ENCODE data around the gene DYTN. TPM values are rescaled to one million over a fixed set of nuclear protein-coding genes. Genes with fewer than 3 reads are reported as not detected.

Gene DYTN
- total RNA-seq, 1 experiment from 2014 or later: not detected

DNA sequence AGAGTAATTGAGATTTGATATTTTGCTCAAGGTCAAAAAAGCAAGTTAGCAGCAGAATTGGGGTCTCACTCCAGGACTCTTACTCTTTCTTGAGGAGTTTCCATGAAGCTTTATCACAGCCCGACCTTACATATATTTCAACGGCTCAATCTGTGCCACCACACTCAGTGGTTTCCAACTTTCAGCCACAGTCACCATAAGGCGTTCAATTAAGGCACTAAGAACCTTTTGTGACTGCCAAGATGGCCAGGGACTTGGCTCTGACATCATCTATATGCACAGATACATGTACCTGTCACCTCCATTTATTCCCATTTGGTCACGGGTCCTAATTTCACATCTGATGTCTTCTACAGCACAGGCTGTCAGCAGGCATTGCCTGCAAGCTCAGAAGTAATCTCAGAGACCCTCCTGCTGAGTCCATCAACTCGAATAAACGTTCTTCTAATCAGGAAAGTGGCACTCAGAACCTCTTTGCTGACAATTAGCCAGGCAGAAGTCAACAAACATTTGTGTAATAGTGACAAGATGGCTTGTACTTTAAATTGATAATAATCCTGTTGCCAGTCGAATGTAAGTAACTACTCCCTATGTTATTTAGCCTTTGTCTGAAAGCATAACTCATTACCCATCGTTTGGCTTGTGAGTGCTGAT, 16.1 kb downstream of the DYTN start:
- DNase-seq (ENCODE audit: low read depth): no peak

DNA sequence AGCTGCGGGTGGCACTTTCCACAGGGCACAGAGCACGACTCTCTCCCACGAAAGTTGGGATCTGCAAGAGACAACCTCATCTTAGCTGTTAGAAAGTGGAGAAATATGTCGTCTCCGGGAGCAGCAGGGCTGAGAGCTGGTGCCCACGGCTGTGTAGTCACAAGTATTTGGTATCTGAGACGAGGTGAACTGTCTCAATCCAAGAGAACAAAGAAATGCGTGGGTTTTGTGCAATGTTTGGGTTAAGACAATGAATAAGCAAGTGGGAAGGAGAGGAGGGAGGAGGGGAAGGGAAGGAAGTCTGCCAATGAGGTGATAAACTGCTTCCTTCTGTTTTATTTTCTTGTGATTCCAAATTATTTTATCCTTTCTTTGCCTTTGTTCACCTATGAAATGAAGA, 18.0 kb downstream of the DYTN start:
- DNase-seq (ENCODE audit: low read depth): no peak

DNA sequence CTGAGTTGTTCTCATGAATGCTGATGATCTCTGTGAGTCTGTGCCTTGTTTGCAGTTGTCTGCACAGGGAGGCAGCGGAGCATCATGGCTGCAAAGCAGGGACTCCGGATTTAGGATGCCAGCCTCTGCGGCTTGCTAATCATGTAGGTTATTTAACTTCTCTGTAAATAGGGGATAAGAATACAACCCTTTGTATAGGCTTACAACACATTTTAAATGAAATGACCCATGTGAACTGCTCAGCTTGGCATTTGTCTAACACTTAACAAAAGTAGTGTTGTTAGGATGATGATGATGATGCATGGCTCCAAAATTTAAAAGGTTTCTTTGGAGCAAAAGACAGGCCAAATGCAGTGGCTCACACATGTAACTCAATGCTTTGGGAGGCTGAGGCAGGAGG, 19.4 kb downstream of the DYTN start:
- no peak for DNase-seq (ENCODE audit: low read depth)

DNA sequence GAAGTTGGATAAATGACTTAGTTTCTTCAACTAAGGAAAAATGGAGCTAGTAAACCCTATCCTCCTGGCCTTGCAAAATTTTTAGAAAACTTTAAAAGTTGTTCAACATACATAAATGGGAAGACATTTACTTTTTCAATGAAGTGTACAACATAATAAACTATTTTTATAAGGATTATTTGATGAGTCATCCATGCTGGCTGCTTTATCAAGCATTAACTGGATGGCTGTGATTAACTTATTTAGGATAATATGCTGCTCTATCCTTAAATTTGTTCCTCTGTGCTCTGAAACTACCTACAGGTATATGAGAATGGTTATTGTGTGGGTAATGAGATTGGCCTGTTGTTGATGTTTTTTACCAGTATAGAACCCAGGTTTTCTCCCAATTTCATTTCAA, 21.3 kb downstream of the DYTN start:
- no peak for DNase-seq (ENCODE audit: low read depth)

DNA sequence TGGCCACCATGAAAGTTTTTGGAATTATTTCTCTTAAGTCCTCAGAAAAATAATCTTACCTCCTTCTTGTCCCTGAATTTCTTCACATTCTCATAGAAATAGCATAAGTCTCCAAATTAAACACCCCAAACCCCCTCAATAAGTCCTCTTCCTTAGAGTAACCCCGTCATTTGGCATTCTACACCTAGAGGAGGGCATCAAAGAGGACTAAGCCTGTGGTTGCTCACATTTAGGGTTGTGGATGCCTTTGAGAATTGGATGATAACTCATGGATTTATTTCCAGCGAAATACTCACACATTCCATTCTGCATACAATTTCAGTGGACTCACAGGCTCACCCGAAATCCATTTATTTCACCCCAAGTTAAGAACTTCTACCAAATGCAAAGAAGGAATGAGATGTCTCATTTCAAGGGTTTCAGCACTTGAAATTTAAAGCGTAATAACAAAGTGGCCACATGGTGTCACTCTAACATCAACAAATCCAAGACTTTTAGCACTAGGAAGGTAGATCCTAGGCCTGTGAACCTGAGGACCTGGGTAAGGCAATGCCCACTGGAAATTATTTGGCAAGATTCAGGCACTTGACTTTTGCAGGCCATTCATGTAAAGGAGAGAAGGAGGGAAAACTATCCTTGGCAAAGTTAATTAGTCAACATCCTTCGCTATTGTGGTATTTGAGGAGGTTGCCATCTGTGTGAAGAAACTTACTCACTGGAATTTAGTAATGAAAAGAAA, 24.6 kb downstream of the DYTN start:
- peak; percentile 51 for DNase-seq (ENCODE audit: low read depth)

DNA sequence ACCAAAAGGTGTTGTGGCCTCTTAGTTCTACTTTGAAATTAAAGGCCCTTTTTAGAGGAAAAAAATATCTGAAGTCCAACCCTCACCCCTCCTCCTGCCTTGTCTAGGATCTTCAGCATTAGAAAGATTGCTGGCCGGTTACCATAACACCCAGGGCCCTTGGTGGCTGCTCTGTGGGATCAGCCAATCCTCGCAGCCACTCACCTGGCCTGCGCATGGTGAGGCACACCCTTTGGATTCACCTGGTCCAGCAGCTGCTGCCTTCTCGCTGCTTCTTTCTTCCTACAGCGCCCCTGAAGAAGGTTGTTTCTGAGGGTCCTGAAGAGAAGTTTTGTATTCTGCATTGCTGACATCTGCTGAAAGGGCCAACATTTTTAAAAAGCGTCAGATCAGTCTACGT, 25.2 kb downstream of the DYTN start:
- no peak for DNase-seq (ENCODE audit: low read depth)

DNA sequence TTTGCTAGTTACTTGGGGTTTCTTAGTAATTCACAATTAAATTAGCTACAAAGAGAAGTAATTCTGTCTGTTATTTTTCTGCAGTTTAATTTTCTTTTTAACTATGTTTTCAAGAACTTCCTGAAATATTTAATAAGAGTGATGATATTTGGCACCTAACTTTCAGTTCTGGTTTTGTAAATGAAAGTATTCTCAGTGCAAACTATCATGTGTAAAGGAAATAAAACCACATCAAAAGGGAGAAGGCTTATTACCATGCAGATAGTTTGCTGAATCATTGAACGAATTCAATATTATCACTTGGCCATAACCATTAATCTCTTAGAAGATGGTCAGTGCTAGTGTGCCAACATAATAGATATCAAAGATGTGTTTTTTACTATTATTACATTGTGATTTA, 29.2 kb downstream of the DYTN start:
- no peak for DNase-seq (ENCODE audit: low read depth)

DNA sequence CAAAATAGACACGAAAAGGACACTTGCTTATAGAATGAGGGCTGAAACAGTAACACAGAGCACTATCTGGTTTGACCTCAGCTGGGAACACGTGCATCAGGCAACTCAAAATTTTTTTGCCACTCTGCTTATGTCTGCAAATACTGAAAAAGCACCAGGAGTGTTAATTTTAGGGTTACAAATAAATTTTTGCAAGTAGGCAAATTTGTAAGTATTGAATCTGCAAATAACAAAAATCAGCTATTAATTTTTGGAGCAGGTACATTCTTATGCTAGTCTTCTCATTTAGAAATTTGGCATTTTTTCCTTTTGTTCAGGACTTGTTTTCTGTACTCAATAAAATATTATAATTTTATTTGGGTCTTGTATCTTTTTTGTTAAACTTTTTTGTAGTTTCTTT, 29.7 kb downstream of the DYTN start:
- no peak for DNase-seq (ENCODE audit: low read depth)

DNA sequence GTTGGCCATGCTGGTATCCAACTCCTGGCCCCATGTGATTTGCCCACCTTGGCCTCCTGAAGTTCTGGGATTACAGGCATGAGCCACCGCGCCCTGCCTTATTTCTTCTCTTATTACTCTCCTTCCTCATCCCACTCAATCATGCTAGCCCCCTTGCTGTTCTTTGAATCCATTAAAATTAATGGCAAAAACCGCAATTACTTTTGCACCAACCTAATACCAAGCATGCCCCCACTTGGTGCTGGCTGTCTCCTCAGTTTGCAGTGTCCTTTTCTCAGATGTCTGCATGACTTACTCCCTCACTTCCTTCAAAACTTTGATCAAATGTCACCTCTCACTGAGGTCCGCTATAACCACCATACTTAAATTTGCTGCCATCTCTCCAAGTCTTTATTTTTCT, 34.6 kb downstream of the DYTN start:
- DNase-seq (ENCODE audit: low read depth): no peak

DNA sequence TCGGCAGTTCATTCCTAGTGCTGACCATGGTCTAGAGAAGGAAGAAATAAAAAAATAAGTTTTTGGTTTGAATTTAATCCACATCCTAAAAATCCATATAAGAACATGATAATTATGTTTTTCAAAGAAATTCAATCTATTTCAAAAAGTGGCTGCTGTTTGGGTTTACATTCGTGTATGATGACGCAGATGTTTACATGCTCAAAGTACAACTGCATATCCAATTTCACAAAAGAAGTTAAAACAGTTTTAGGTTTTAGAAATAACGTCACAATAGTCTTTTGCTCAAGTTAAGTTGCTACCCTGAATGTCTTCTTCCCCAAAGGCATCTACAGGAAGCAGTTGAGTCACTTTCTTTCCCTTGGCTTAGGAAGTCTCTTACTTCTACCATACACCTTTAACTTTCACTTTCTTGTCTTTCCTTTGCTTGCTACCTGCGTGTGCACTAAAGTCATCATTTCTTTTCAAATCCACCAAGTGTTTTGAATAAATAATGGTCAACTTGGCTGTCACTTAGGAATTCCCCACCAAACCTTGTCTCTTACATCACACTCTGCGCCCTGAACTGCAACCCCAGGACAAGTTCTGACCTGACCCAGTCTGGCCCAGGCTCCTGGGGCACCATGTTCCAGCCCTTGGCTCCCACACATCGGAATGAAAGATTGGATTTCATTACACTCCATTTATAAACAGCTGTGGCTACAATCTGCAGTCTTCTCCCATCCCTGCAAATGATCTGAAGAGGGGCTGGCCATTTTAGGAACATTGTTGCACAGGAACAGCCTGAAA, 47.5 kb downstream of the DYTN start:
- no peak for DNase-seq (ENCODE audit: low read depth)

DNA sequence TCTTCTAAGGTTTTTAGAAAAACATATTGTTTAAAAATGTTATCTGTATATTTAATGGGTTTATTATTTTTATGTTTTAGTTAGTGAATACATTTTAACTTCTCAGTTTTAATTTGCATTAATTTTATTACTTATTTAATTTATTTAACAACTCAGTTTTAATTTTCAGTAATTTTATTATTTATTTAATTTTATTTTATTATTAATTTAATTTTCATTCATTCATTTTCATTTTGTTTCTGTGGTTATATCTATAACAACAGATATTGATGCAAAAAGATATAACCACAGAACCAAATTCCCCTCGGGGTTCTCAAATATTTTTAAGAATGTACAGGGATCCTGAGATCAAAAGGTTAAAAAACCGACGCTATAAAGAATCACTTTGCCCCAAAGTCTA, 52.9 kb downstream of the DYTN start:
- no peak for DNase-seq (ENCODE audit: low read depth)

DNA sequence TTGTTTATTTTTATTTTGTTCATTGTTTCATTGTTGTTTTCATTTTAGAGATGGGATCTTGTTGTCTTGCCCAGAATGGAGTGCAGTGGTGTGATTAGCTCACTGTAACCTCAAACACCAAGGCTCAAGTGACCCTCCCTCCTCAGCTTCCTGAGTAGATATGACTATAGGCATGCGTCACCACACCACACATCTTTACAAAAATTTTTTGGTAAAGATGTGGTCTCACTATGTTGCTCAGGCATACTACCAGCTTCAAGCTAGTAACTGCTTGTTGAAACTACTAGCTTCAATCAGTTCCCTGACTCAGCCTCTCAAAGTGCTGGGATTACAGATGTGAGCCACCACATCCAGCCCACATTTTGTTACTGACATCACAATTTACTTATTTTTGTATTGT, 61.1 kb downstream of the DYTN start:
- DNase-seq (ENCODE audit: low read depth): no peak

DNA sequence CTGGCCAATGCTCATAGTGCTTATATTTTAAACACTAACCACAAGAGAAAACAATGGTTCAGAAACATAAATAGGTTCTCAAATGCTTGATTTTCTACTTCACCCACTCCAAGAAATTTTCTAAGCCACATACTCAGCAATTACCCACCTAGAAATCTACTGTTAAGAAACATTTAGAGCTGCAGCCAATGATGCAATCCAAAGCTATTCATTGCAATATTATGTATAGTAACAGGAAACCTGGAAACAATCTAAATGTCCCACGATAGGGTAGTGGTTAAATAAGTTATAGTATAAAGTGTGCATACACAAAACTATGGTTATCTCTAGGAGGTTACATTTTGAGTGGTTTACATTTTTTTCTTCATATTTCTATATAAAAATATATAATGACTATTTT, 70.2 kb downstream of the DYTN start:
- DNase-seq (ENCODE audit: low read depth): no peak

DNA sequence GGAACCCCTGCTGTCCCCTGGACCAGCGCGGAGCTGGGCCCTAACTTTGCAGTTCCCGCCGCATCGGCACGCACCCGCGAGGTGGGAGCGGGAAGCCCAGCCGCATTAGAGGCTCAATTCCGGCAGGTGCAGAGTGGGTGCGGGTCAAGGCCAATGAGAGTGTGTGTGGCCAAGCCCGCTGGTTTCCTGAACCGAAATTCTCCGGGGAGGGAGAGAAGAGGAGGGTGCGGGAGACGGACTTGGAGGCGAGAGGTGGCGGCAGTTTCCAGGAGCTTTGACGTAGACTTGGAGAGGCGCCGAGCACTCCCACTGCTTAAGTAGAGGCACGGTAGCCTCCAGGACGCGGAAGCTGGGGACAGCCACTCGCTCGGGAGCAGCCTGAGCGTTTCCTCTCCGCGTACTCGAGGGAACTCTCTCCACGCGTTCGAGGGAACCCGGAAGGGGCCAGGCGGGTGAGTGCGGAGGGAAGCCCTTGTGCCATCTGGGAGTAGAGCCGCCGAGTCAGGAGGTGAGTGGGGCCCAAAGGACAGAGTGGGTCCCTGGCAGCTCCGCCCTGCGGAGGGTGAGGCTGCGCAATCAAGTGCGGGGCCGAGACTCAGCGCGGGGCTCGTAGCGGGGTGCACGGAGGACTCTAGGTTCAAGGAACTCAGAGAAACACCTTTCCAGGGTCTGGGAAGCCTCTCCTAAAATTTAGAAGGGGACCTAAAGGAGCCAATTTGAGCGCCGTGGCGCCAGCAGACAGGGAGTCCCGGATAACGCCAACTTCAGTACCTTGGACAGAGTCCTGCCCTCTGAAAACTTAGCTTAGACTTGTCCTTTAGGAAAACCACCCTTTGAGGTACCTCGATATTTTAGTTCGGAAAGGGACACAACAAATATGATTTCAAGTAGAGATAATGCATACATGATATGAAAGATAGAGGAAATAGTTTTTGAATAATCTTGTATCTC, 75.8 kb downstream of the DYTN start, which contains the start of gene FAM237A:
Gene FAM237A (plus strand): TSS at position 413 of the 951 bp plus-strand sequence. CDS start 1,750 bp downstream, outside the sequence.
- DNase-seq (ENCODE audit: low read depth): peak; percentile 61

DNA sequence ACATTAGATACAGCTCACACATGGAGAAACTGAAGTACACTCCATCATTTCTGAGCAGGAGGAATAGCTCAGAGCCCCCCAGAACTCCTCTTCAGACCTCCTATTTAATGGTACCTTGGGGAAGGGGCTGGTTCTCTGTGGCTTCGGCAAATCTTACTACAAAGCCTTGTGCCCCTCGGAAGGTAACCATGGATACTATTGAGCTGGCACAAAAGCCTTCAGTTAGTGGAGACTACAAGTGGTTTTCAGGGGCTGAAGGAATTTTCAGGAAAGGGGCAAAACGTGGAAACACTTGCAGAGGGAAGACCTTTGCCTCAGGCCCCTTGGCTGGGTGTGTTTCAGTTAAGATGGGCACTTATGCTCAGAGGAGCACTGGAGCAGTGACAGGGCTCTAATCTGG, 77.0 kb downstream of the DYTN start:
- DNase-seq (ENCODE audit: low read depth): no peak

DNA sequence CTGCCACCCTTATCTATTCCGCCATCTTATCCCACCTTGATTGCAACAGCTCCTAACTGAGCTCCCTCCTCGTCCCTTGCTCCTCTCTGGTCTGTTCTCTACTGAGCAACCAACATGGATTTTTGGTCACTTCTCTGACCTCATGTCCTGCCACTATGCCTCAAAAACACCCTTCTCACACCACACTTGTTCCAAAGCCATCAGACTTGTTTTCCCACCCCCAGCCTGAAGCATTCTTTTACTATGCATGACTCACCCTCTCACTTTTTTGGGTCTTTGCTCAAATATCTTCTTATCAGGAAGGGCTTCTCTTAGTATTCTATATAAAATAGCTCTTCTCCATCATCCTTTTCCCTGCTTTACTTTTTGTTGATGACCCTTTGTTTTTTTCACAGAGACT, 78.6 kb downstream of the DYTN start:
- DNase-seq (ENCODE audit: low read depth): no peak

DNA sequence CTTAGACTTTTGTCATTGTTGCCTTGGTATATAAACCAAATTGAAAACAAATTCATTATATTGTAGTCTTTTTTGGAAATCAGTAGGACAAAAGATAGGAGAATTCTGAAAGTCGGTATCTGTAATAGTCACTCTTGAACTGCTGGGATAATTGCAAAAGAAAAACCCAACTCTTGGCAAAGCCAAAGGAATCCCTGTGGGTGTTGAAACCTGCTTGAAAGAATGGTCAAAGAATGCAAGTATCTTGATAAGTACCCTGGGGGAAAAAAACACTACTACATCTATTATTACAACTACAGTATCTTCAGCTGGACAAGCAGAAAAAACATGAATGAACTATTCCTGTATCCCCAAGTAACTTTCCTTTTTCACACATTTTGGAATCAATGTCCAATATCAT, 83.2 kb downstream of the DYTN start:
- DNase-seq (ENCODE audit: low read depth): no peak

DNA sequence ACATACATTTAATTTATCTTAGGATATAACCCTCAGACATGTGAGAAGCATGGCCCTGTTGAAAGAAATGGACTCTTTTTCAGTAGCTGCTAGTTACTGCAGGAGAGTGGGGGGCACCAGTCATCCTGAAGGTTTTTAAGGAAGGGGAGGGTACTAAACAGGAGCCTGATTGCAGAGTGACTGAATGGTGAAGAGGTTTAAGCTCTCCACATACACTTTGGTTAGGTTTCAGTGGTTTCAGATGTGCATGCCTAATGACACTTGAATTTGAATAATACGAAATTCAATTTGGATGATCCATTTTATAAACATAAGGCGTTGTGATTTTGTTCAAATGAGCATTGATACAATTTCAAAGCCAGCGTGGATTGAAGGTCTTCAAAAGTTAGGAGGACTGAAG, 86.9 kb downstream of the DYTN start:
- DNase-seq (ENCODE audit: low read depth): no peak

DNA sequence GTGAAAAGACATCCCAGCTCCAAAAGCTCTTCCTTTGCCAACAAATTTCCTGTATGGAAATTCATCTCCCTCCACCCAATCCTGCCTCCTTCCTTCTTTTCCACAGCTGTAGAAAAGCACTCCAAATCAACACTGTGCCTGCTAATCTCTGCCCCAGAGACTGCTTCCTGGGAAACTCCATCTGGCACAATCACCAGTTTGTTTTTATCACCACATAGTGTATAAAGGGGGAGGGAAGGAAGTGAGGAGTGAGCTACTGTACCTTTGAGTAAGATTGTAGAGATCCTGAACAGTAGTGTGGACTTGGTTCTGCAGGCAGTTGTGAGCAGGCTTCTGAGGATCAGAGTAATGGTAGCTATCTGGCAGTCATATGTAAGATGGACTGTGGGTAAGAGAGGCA, 90.6 kb downstream of the DYTN start:
- DNase-seq (ENCODE audit: low read depth): no peak

DNA sequence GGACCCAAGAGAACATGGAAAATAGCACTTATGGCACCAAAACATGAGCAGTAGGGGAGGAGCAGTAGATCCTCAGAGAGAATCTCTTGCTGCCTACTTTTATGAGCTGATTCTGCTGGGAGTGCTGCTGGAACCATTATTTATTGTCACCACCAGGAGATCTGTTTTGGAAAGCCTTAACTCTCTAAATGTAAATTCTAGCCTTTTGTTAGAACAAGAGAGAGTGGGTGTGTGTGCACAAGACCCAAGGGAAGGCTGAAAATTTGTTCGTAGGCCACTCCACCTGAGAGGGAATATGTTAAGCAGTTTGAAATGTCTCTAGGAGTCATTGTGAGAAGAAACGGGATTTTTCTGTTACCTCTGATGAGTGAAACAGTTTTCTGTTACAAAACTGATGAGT, 92.1 kb downstream of the DYTN start:
- no peak for DNase-seq (ENCODE audit: low read depth)

DNA sequence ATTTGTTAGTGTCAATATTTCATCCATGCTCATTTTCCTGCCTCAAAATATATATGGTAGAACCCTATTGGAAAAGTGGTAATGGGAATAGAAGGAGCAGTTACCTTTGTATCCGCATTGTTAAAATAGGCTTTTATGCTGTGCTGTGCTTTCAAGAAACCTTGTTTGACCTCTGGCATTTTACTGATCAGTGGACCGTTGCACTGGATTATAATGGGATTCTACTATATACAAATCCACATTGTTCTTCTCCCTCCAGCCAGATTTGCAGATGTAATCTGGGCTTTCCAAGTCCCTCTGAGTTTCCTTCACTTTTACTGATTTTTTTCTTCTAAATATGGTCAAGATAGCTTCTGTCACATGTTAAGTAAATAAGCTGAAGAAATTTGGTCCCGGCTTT, 99.2 kb downstream of the DYTN start:
- DNase-seq (ENCODE audit: low read depth): no peak

DNA sequence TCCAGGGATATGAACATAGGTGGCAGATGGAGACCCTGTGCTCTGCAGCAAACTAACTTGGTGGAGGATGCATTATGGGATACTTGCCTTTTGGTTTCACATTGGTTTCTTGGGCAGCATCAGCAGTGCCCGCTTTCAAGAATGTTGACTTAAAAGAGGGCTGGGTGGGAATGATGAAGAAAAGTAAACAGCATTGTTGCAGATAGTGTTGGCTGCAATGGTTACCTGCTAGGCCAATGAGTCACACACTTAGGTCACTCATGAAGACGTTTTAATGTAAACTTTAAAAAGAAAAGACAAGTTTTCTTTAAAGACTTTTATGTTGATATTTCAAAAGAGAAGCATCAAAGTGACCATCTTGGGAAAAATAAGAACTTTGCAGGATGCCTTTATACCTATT, 102.0 kb downstream of the DYTN start:
- DNase-seq (ENCODE audit: low read depth): no peak
